Neuron (in vitro differentiated cells): ENCODE results near the gene BLOC1S1.

Experiments used
- H2AFZ ChIP-seq: one replicate; pipeline ENCODE4 v1.6.1; 2013; ENCODE audit warnings: low read depth, mild to moderate bottlenecking, inconsistent platforms, low read length, moderate library complexity
- H3K27me3 ChIP-seq: one replicate; pipeline ENCODE4 v1.6.1; 2013; ENCODE audit warnings: low read length; ENCODE audit not compliant: insufficient read depth
- H3K36me3 ChIP-seq: one replicate; pipeline ENCODE4 v1.6.1; 2013; ENCODE audit warnings: low read length; ENCODE audit not compliant: insufficient read depth
- H3K4me1 ChIP-seq: one replicate; pipeline ENCODE4 v1.6.1; 2013; ENCODE audit warnings: low read length; ENCODE audit not compliant: insufficient read depth
- H3K4me3 ChIP-seq: 2 replicates; pipeline ENCODE4 v1.5.1; 2013; ENCODE audit warnings: mild to moderate bottlenecking, low read length, moderate library complexity
- H3K9me3 ChIP-seq: one replicate; pipeline ENCODE4 v1.6.1; 2013; ENCODE audit warnings: low read length

The BLOC1S1 gene

GRCh38 chr12:55715833-55716581 lies at the start of gene BLOC1S1:
Gene BLOC1S1 (plus strand): TSS chr12:55716046. CDS start chr12:55716052, 6 bp downstream.
- peaks cover 5% of the 10 kb centered on the region for H3K36me3 ChIP-seq
- peak within 1 kb of the TSS; percentile 86 for H3K4me3 ChIP-seq
- H3K9me3 ChIP-seq: no peaks in the 10 kb centered on the region
- H2AFZ ChIP-seq: peak within 1 kb of the TSS; percentile 89
- peaks cover 24% of the 10 kb centered on the region for H3K4me1 ChIP-seq
- peaks cover 2% of the 10 kb centered on the region for H3K27me3 ChIP-seq

- no peaks in the 10 kb centered on the region for H3K36me3 ChIP-seq
- H3K9me3 ChIP-seq: no peaks in the 10 kb centered on the region
- H3K4me1 ChIP-seq: no peaks in the 10 kb centered on the region
- H3K4me3 ChIP-seq: no peak overlapping the region
- no peaks in the 10 kb centered on the region for H3K27me3 ChIP-seq
- H2AFZ ChIP-seq: no peak overlapping the region
These were observed 49.3 kb upstream of the BLOC1S1 start for GRCh38 chr12:55666508-55666907.

- H3K9me3 ChIP-seq: no peaks in the 10 kb centered on the region
- no peaks in the 10 kb centered on the region for H3K36me3 ChIP-seq
- H3K4me3 ChIP-seq: no peak overlapping the region
- peaks cover 4% of the 10 kb centered on the region for H3K27me3 ChIP-seq
- H3K4me1 ChIP-seq: no peaks in the 10 kb centered on the region
- H2AFZ ChIP-seq: no peak overlapping the region
These were observed 45.6 kb upstream of the BLOC1S1 start for GRCh38 chr12:55670276-55670675.

- no peak overlapping the region for H2AFZ ChIP-seq
- no peaks in the 10 kb centered on the region for H3K9me3 ChIP-seq
- H3K36me3 ChIP-seq: no peaks in the 10 kb centered on the region
- H3K4me3 ChIP-seq: no peak overlapping the region
- H3K4me1 ChIP-seq: no peaks in the 10 kb centered on the region
- peaks cover 4% of the 10 kb centered on the region for H3K27me3 ChIP-seq
These were observed 44.1 kb upstream of the BLOC1S1 start for GRCh38 chr12:55671746-55672145.

- H3K4me1 ChIP-seq: no peaks in the 10 kb centered on the region
- H2AFZ ChIP-seq: no peak overlapping the region
- peaks cover 4% of the 10 kb centered on the region for H3K27me3 ChIP-seq
- H3K9me3 ChIP-seq: no peaks in the 10 kb centered on the region
- H3K36me3 ChIP-seq: no peaks in the 10 kb centered on the region
- H3K4me3 ChIP-seq: no peak overlapping the region
These were observed 42.2 kb upstream of the BLOC1S1 start for GRCh38 chr12:55673638-55674037.

- Histone ChIP-seq H3K9me3 (no peaks in the 10 kb centered on the region), H3K36me3 (no peaks in the 10 kb centered on the region), H3K27me3 (peaks cover 4% of the 10 kb centered on the region), H3K4me1 (no peaks in the 10 kb centered on the region), H3K4me3 (no peak overlapping the region), H2AFZ (no peak overlapping the region)
These were observed 40.2 kb upstream of the BLOC1S1 start for GRCh38 chr12:55675666-55676065.

GRCh38 chr12:55676707-55677106 lies 39.1 kb upstream of the BLOC1S1 start:
- no peak overlapping the region for H3K4me3 ChIP-seq
- no peaks in the 10 kb centered on the region for H3K9me3 ChIP-seq
- H3K4me1 ChIP-seq: no peaks in the 10 kb centered on the region
- no peaks in the 10 kb centered on the region for H3K36me3 ChIP-seq
- H2AFZ ChIP-seq: no peak overlapping the region
- H3K27me3 ChIP-seq: peaks cover 4% of the 10 kb centered on the region

GRCh38 chr12:55679691-55680090 lies 36.2 kb upstream of the BLOC1S1 start:
- Histone ChIP-seq H3K4me3 (no peak overlapping the region), H3K27me3 (no peaks in the 10 kb centered on the region), H3K4me1 (no peaks in the 10 kb centered on the region), H3K36me3 (no peaks in the 10 kb centered on the region), H3K9me3 (no peaks in the 10 kb centered on the region), H2AFZ (no peak overlapping the region)

GRCh38 chr12:55681142-55682077 lies 34.4 kb upstream of the BLOC1S1 start:
- H3K36me3 ChIP-seq: no peaks in the 10 kb centered on the region
- H3K4me3 ChIP-seq: no peak overlapping the region
- no peak overlapping the region for H2AFZ ChIP-seq
- no peaks in the 10 kb centered on the region for H3K27me3 ChIP-seq
- no peaks in the 10 kb centered on the region for H3K4me1 ChIP-seq
- no peaks in the 10 kb centered on the region for H3K9me3 ChIP-seq

- Histone ChIP-seq H3K27me3 (no peaks in the 10 kb centered on the region), H3K36me3 (peaks cover 2% of the 10 kb centered on the region), H2AFZ (no peak overlapping the region), H3K9me3 (no peaks in the 10 kb centered on the region), H3K4me3 (no peak overlapping the region), H3K4me1 (no peaks in the 10 kb centered on the region)
These were observed 33.6 kb upstream of the BLOC1S1 start for GRCh38 chr12:55682087-55682796.

GRCh38 chr12:55683676-55684075 lies 32.2 kb upstream of the BLOC1S1 start:
- no peak overlapping the region for H2AFZ ChIP-seq
- no peak overlapping the region for H3K4me3 ChIP-seq
- H3K9me3 ChIP-seq: no peaks in the 10 kb centered on the region
- peaks cover 7% of the 10 kb centered on the region for H3K36me3 ChIP-seq
- H3K27me3 ChIP-seq: no peaks in the 10 kb centered on the region
- H3K4me1 ChIP-seq: no peaks in the 10 kb centered on the region

- no peaks in the 10 kb centered on the region for H3K4me1 ChIP-seq
- no peak overlapping the region for H3K4me3 ChIP-seq
- H3K36me3 ChIP-seq: peaks cover 7% of the 10 kb centered on the region
- H2AFZ ChIP-seq: no peak overlapping the region
- no peaks in the 10 kb centered on the region for H3K27me3 ChIP-seq
- no peaks in the 10 kb centered on the region for H3K9me3 ChIP-seq
These were observed 31.0 kb upstream of the BLOC1S1 start for GRCh38 chr12:55684761-55685370.
